Neural progenitor cell (in vitro differentiated cells): Measurements from ENCODE around the gene PCDH9. TPM values are rescaled to one million over a fixed set of nuclear protein-coding genes. Genes with fewer than 3 reads are reported as not detected.

Source experiments
- DNase-seq: peaks from one replicate; pipeline ENCODE4 v3.0.0-alpha.2; 2016; ENCODE audit warnings: low spot score
- H2AFZ ChIP-seq: fragments of 200-600 bp; sonication (generic); replicated peaks from 2 replicates; pipeline ENCODE4 v1.6.1; 2016; ENCODE audit warnings: antibody characterized with exemption
- H3F3A ChIP-seq: fragments of 200-600 bp; sonication (generic); 2 replicates; pipeline ENCODE4 v1.6.1; 2016; ENCODE audit warnings: antibody characterized with exemption, low read depth
- H3K27ac ChIP-seq: fragments of 200-600 bp; sonication (generic); 2 replicates; pipeline ENCODE4 v1.5.1; 2016; ENCODE audit warnings: mild to moderate bottlenecking
- H3K27me3 ChIP-seq: fragments of 200-600 bp; sonication (generic); 2 replicates; pipeline ENCODE4 v1.6.1; 2016; ENCODE audit warnings: mild to moderate bottlenecking, moderate library complexity
- H3K36me3 ChIP-seq: fragments of 200-600 bp; sonication (generic); 2 replicates; pipeline ENCODE4 v1.5.1; 2016
- H3K4me1 ChIP-seq: fragments of 200-600 bp; sonication (generic); 2 replicates; pipeline ENCODE4 v1.6.1; 2016; ENCODE audit warnings: mixed run types
- H3K4me2 ChIP-seq: fragments of 200-600 bp; sonication (generic); 2 replicates; pipeline ENCODE4 v1.6.1; 2016
- H3K4me3 ChIP-seq: fragments of 200-600 bp; sonication (generic); 2 replicates; pipeline ENCODE4 v1.5.1; 2016
- H3K79me2 ChIP-seq: fragments of 200-600 bp; sonication (generic); 2 replicates; pipeline ENCODE4 v1.6.1; 2016; ENCODE audit warnings: low read depth
- H3K9ac ChIP-seq: fragments of 200-600 bp; sonication (generic); 2 replicates; pipeline ENCODE4 v1.6.1; 2016
- H3K9me3 ChIP-seq: fragments of 200-600 bp; sonication (generic); 2 replicates; pipeline ENCODE4 v1.5.1; 2016; ENCODE audit warnings: low read depth
- H4K20me1 ChIP-seq: fragments of 200-600 bp; sonication (generic); 2 replicates; pipeline ENCODE4 v1.6.1; 2016; ENCODE audit warnings: low read depth
- H3K27ac Mint-ChIP-seq: 3 replicates; pipeline ENCODE4 v1.8.0; 2021; ENCODE audit warnings: mixed read lengths
- H3K27me3 Mint-ChIP-seq: 2 replicates; pipeline ENCODE4 v1.8.0; 2022; ENCODE audit warnings: low read depth, mild to moderate bottlenecking, inconsistent platforms, moderate library complexity, mixed read lengths; ENCODE audit not compliant: insufficient read depth
- H3K36me3 Mint-ChIP-seq: 3 replicates; pipeline ENCODE4 v1.8.0; 2021; ENCODE audit warnings: mixed read lengths
- H3K4me1 Mint-ChIP-seq: 3 replicates; pipeline ENCODE4 v1.8.0; 2021; ENCODE audit warnings: mixed read lengths
- H3K4me3 Mint-ChIP-seq: 3 replicates; pipeline ENCODE4 v1.8.0; 2021; ENCODE audit warnings: mild to moderate bottlenecking, moderate library complexity, mixed read lengths
- H3K9me3 Mint-ChIP-seq: 3 replicates; pipeline ENCODE4 v1.8.0; 2020; ENCODE audit warnings: mixed read lengths
- EZH2 ChIP-seq: fragments of 200-600 bp; sonication (generic); IDR thresholded peaks from 2 replicates; pipeline ENCODE4 v1.6.1; 2017; ENCODE audit warnings: antibody characterized with exemption, mild to moderate bottlenecking, moderate library complexity
- EZH2phosphoT487 ChIP-seq: fragments of 200-600 bp; sonication (generic); IDR thresholded peaks from 2 replicates; pipeline ENCODE4 v1.6.1; 2017; ENCODE audit warnings: antibody characterized with exemption
- total RNA-seq: library from RNA; depleted of rRNA; stranded (reverse); fragments of >200 nt; gene quantifications from 2 replicates; pipeline ENCODE4 v1.2.3, GENCODE V29; 2015; ENCODE audit warnings: low replicate concordance
- TF ChIP-seq, protein P1 (sequence below): fragments of 200-600 bp; sonication (generic); IDR thresholded peaks from 2 replicates; pipeline ENCODE4 v1.5.1; 2017; ENCODE audit warnings: antibody characterized with exemption, mild to moderate bottlenecking

The PCDH9 gene
- total RNA-seq, 1 donor from 2014 or later: 0.24 TPM

DNA sequence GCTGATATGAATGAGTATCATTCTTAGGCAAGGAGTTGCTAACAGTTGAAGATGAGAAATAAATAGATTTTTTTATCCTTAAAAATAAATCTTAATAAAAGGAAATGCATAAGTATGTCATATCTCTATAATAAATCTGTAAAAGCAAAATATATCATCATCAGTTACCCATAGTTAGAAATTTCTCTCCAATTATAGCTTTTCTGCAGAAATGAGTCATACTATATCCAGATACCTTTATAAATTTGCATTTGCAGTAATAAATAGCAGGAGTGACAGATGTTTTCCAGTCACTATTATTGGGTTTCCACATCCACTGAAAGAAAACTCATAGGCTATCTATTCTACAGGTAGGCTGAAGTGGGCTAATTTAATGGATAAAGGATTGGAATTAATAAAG, 829.8 kb downstream of the PCDH9 start:
- Histone ChIP-seq H3K4me3 (no peak overlapping the region), H3K27ac (no peak overlapping the region), H3K9me3 (no peaks in the 10 kb centered on the region), H2AFZ (no peak overlapping the region), H3K9ac (no peak overlapping the region), H3K79me2 (no peaks in the 10 kb centered on the region), H4K20me1 (no peaks in the 10 kb centered on the region), H3K36me3 (no peaks in the 10 kb centered on the region), H3F3A (no peaks in the 10 kb centered on the region), H3K27me3 (no peaks in the 10 kb centered on the region), H3K4me1 (no peaks in the 10 kb centered on the region), H3K4me2 (no peak overlapping the region)
- TF ChIP-seq EZH2 (no peak), EZH2phosphoT487 (no peak)
- TF ChIP-seq, protein P1, sequence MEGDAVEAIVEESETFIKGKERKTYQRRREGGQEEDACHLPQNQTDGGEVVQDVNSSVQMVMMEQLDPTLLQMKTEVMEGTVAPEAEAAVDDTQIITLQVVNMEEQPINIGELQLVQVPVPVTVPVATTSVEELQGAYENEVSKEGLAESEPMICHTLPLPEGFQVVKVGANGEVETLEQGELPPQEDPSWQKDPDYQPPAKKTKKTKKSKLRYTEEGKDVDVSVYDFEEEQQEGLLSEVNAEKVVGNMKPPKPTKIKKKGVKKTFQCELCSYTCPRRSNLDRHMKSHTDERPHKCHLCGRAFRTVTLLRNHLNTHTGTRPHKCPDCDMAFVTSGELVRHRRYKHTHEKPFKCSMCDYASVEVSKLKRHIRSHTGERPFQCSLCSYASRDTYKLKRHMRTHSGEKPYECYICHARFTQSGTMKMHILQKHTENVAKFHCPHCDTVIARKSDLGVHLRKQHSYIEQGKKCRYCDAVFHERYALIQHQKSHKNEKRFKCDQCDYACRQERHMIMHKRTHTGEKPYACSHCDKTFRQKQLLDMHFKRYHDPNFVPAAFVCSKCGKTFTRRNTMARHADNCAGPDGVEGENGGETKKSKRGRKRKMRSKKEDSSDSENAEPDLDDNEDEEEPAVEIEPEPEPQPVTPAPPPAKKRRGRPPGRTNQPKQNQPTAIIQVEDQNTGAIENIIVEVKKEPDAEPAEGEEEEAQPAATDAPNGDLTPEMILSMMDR: no peak
- H3K4me1 Mint-ChIP-seq: no peaks in the 10 kb centered on the region
- no peak for DNase-seq
- H3K36me3 Mint-ChIP-seq: peaks cover 2% of the 10 kb centered on the region
- no peak overlapping the region for H3K27ac Mint-ChIP-seq
- H3K9me3 Mint-ChIP-seq: peaks cover 2% of the 10 kb centered on the region
- no peaks in the 10 kb centered on the region for H3K27me3 Mint-ChIP-seq
- H3K4me3 Mint-ChIP-seq: no peak overlapping the region

- no peaks in the 10 kb centered on the region for H3K9me3 ChIP-seq
- H3K4me2 ChIP-seq: no peak overlapping the region
- H3K4me1 Mint-ChIP-seq: no peaks in the 10 kb centered on the region
- DNase-seq: no peak
- no peak overlapping the region for H3K27ac Mint-ChIP-seq
- no peaks in the 10 kb centered on the region for H3K4me1 ChIP-seq
- H3F3A ChIP-seq: no peaks in the 10 kb centered on the region
- no peaks in the 10 kb centered on the region for H3K36me3 ChIP-seq
- H3K36me3 Mint-ChIP-seq: peaks cover 2% of the 10 kb centered on the region
- H3K79me2 ChIP-seq: no peaks in the 10 kb centered on the region
- H4K20me1 ChIP-seq: no peaks in the 10 kb centered on the region
- no peak overlapping the region for H3K9ac ChIP-seq
- TF ChIP-seq EZH2phosphoT487: no peak
- TF ChIP-seq, protein P1: no peak
- TF ChIP-seq EZH2: no peak
- no peaks in the 10 kb centered on the region for H3K27me3 Mint-ChIP-seq
- H2AFZ ChIP-seq: no peak overlapping the region
- no peaks in the 10 kb centered on the region for H3K27me3 ChIP-seq
- peaks cover 2% of the 10 kb centered on the region for H3K9me3 Mint-ChIP-seq
- H3K4me3 Mint-ChIP-seq: no peak overlapping the region
- H3K27ac ChIP-seq: no peak overlapping the region
- no peak overlapping the region for H3K4me3 ChIP-seq
Measured at GRCh38 chr13:66399873-66400272, 830.3 kb downstream of the PCDH9 start.

DNA sequence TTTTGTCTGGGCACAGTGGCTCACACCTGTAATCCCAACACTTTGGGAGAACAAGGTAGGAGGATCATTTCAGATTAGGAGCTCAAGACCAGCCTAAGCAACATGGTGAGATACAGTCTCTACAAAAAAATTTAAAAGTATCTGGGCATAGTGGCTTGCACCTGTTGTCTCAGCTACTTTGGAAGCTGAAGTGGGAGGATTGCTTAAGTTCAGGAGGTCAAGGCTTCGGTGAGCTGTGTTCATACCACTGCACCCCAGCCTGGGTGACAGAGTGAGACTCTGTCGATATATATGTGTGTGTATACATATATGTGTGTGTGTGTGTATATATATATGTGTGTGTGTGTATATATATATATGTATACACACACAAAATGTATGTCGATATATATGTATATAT, 833.0 kb downstream of the PCDH9 start:
- Histone ChIP-seq H3K4me1 (no peaks in the 10 kb centered on the region), H3K36me3 (no peaks in the 10 kb centered on the region), H3K4me3 (no peak overlapping the region), H3K27me3 (no peaks in the 10 kb centered on the region), H3K9me3 (no peaks in the 10 kb centered on the region), H3K79me2 (no peaks in the 10 kb centered on the region), H3K9ac (no peak overlapping the region), H3F3A (no peaks in the 10 kb centered on the region), H3K27ac (no peak overlapping the region), H3K4me2 (no peak overlapping the region), H2AFZ (no peak overlapping the region), H4K20me1 (no peaks in the 10 kb centered on the region)
- DNase-seq: no peak
- Mint-ChIP-seq H3K4me3 (no peak overlapping the region), H3K27me3 (no peaks in the 10 kb centered on the region), H3K4me1 (no peaks in the 10 kb centered on the region), H3K9me3 (peaks cover 2% of the 10 kb centered on the region), H3K36me3 (peaks cover 2% of the 10 kb centered on the region), H3K27ac (no peak overlapping the region)
- TF ChIP-seq, protein P1: no peak
- TF ChIP-seq EZH2phosphoT487: no peak
- no peak for TF ChIP-seq EZH2
